ENCODE measurements around the gene CFB.

The CFB gene

DNA sequence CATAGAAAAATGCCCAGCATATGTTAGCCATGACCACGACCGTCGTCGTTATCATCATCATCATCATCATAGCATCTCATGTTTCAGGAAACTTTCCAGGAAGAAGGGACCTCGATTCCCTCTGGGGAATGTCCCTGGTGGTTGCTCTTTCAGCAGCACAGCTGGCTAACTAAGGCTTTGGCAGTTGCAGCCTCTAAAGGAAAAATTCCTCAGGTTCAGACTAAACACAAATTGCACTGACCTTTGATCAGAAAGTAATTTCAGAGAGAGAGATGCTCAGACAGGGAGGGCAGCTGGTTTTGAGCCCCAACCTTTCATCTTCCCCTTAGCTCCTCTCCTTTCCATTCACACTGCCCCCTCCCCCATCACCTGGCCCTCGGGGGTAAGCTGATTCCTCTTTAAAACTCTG lies 5.6 kb upstream of the CFB start:
- TF ChIP-seq, protein P1, sequence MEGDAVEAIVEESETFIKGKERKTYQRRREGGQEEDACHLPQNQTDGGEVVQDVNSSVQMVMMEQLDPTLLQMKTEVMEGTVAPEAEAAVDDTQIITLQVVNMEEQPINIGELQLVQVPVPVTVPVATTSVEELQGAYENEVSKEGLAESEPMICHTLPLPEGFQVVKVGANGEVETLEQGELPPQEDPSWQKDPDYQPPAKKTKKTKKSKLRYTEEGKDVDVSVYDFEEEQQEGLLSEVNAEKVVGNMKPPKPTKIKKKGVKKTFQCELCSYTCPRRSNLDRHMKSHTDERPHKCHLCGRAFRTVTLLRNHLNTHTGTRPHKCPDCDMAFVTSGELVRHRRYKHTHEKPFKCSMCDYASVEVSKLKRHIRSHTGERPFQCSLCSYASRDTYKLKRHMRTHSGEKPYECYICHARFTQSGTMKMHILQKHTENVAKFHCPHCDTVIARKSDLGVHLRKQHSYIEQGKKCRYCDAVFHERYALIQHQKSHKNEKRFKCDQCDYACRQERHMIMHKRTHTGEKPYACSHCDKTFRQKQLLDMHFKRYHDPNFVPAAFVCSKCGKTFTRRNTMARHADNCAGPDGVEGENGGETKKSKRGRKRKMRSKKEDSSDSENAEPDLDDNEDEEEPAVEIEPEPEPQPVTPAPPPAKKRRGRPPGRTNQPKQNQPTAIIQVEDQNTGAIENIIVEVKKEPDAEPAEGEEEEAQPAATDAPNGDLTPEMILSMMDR (IDR thresholded peaks at IDR 0.05), result no peak

DNA sequence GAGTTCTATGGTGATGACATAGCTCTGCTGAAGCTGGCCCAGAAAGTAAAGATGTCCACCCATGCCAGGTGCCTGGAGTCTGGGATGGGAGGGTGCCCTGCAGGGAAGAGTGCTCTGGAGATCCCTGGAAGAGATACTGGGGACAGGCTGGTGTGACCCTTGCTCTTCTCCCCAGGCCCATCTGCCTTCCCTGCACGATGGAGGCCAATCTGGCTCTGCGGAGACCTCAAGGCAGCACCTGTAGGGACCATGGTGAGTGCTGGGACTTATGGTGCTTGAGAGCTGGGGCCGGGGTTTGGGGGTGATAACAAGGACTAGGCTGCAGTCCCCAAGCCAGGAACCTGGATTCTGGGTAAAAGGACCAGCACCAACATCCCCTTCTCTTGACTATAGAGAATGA lies 2.2 kb upstream of the CFB start:
- intact Hi-C loops (cut with DNase I; ENCODE audit: low total_unique reads), result no loop called here
- no peak for DNase-seq
- Histone ChIP-seq H3K4me1 (peaks cover 0 to 27% (median 21%) of the 10 kb centered on the region in 4 donors), H3K36me3 (no peaks in the 10 kb centered on the region), H3K4me3 (no peak overlapping the region), H3K27ac (no peak overlapping the region), H3K27me3 (no peaks in the 10 kb centered on the region), H3K9me3 (no peaks in the 10 kb centered on the region)
- TF ChIP-seq, protein P1 (IDR thresholded peaks at IDR 0.05), result no peak

More for the DNA sequence above, 5.6 kb upstream of the CFB start:
- DNase-seq, result no peak
- Histone ChIP-seq H3K36me3 (no peaks in the 10 kb centered on the region), H3K4me3 (no peak overlapping the region), H3K9me3 (no peaks in the 10 kb centered on the region), H3K27me3 (no peaks in the 10 kb centered on the region), H3K4me1 (peaks cover 0 to 8% (median 6%) of the 10 kb centered on the region in 4 donors), H3K27ac (no peak overlapping the region)
- intact Hi-C loops (cut with DNase I; ENCODE audit: low total_unique reads), result no loop called here

DNA sequence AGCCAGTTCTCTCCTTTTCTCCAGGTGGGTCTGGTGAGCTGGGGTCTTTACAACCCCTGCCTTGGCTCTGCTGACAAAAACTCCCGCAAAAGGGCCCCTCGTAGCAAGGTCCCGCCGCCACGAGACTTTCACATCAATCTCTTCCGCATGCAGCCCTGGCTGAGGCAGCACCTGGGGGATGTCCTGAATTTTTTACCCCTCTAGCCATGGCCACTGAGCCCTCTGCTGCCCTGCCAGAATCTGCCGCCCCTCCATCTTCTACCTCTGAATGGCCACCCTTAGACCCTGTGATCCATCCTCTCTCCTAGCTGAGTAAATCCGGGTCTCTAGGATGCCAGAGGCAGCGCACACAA lies 765 bp upstream of the CFB start:
- intact Hi-C loops (cut with DNase I; ENCODE audit: low total_unique reads), result no loop called here
- no peaks in the 10 kb centered on the region for H3K36me3 ChIP-seq
- peak overlapping the region; percentile 90 to 92 for H3K27ac ChIP-seq
- no peaks in the 10 kb centered on the region for H3K9me3 ChIP-seq
- H3K4me1 ChIP-seq, result peaks cover 0 to 27% (median 21%) of the 10 kb centered on the region in 4 donors
- H3K4me3 ChIP-seq, result peak overlapping the region; percentile 36 to 52
- no peak for DNase-seq
- TF ChIP-seq, protein P1 (IDR thresholded peaks at IDR 0.05), result no peak
- H3K27me3 ChIP-seq, result no peaks in the 10 kb centered on the region

DNA sequence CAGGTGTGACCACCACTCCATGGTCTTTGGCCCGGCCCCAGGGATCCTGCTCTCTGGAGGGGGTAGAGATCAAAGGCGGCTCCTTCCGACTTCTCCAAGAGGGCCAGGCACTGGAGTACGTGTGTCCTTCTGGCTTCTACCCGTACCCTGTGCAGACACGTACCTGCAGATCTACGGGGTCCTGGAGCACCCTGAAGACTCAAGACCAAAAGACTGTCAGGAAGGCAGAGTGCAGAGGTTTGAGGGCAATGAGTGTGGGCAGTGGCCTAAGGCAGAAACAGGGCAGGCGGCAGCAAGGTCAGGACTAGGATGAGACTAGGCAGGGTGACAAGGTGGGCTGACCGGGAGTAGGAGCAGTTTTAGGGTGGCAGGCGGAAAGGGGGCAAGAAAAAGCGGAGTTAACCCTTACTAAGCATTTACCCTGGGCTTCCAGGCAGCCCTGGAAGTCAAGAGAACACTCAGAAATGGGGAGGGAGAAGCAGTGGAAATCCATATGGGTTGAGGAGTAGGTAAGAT lies 533 bp downstream of the CFB start:
- no peaks in the 10 kb centered on the region for H3K27me3 ChIP-seq
- H3K4me1 ChIP-seq, result peaks cover 0 to 27% (median 21%) of the 10 kb centered on the region in 4 donors
- H3K36me3 ChIP-seq, result peaks cover 0 to 11% (median 2%) of the 10 kb centered on the region in 3 donors
- DNase-seq, result no peak
- intact Hi-C loops (cut with DNase I; ENCODE audit: low total_unique reads), result no loop called here
- H3K4me3 ChIP-seq, result peak overlapping the region; percentile 36 to 52
- no peaks in the 10 kb centered on the region for H3K9me3 ChIP-seq
- peak overlapping the region; percentile 90 to 92 for H3K27ac ChIP-seq
- TF ChIP-seq, protein P1 (IDR thresholded peaks at IDR 0.05), result no peak

DNA sequence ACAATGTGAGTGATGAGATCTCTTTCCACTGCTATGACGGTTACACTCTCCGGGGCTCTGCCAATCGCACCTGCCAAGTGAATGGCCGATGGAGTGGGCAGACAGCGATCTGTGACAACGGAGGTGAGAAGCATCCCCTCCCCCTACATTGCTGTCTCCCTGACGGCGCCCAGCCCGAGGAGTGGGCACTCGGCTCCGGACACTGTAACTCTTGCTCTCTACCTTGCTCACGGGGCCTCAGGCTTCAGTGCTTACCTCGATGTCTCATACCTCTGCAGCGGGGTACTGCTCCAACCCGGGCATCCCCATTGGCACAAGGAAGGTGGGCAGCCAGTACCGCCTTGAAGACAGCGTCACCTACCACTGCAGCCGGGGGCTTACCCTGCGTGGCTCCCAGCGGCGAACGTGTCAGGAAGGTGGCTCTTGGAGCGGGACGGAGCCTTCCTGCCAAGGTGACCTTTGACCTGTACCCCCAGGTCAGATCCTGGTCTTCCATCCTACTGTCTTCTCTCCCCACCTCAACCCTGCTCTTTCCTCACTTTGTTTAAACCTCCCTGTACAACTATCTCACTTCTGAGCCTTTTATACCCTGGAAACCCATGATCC lies 1.3 kb downstream of the CFB start:
- no peak overlapping the region for H3K4me3 ChIP-seq
- intact Hi-C loops (cut with DNase I; ENCODE audit: low total_unique reads), result no loop called here
- TF ChIP-seq, protein P1 (IDR thresholded peaks at IDR 0.05), result no peak

More for the DNA sequence above, 1.3 kb downstream of the CFB start:
- peaks cover 0 to 27% (median 21%) of the 10 kb centered on the region in 4 donors for H3K4me1 ChIP-seq
- H3K27ac ChIP-seq, result no peak overlapping the region
- peaks cover 6 to 18% (median 7%) of the 10 kb centered on the region in 3 donors for H3K36me3 ChIP-seq
- no peak for DNase-seq
- H3K27me3 ChIP-seq, result no peaks in the 10 kb centered on the region
- H3K9me3 ChIP-seq, result no peaks in the 10 kb centered on the region

Data from tibial artery (tissue), 4 donors.